AG09319 (cell line): ENCODE results near the gene SPIN4.

Source experiments
- DNase-seq: peaks from one replicate; pipeline ENCODE4 v3.0.0-alpha.2; 2010; ENCODE audit warnings: low read depth; ENCODE audit errors: extremely low read depth
- TF ChIP-seq, protein P1 (sequence below): IDR thresholded peaks from 2 replicates; pipeline ENCODE4 v1.5.1; 2011; ENCODE audit warnings: low read depth, mild to moderate bottlenecking, inconsistent platforms, low read length, moderate library complexity

Gene SPIN4

DNA sequence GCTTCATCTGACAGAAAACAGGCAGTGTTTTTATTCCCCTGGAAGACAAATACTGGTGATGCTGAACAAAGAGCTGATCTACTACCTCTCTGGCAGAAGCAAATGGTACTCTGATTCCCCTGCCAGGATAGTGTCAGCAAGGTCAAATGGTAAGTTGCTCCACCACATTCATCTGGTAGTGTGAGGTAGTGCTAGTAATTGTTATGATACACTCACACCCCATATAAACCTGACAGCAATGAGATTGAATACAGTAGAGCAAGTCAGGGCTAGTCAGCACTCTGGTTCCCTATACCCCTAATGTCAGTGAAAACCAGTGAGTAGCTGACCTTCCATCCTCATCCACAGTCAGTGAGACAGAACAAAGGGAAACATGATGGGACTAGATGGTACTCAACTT lies 3.4 kb upstream of the SPIN4 start:
- DNase-seq: no peak

DNA sequence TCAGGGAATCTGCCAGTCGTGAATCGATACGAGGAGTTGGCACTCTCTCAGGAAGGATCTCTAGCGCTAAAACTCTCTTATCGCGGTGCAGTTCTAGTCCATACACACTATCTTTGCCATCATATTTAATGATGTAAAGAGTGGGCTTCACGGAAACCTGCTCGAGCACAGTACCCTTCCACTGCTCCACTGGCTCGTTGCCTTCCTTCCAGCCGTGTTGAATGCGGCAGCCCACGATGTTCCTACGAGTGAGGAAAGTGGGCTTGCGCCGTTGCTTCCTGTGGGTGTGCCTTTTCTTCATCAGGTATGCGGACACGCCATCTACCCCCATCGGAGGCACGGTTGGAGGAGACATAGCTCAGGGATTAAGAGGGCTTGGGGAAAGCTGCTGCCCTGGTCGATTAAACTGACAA lies 661 bp downstream of the SPIN4 start:
- TF ChIP-seq, protein P1, sequence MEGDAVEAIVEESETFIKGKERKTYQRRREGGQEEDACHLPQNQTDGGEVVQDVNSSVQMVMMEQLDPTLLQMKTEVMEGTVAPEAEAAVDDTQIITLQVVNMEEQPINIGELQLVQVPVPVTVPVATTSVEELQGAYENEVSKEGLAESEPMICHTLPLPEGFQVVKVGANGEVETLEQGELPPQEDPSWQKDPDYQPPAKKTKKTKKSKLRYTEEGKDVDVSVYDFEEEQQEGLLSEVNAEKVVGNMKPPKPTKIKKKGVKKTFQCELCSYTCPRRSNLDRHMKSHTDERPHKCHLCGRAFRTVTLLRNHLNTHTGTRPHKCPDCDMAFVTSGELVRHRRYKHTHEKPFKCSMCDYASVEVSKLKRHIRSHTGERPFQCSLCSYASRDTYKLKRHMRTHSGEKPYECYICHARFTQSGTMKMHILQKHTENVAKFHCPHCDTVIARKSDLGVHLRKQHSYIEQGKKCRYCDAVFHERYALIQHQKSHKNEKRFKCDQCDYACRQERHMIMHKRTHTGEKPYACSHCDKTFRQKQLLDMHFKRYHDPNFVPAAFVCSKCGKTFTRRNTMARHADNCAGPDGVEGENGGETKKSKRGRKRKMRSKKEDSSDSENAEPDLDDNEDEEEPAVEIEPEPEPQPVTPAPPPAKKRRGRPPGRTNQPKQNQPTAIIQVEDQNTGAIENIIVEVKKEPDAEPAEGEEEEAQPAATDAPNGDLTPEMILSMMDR: no peak
- no peak for DNase-seq

More for the DNA sequence above, 3.4 kb upstream of the SPIN4 start:
- TF ChIP-seq, protein P1: no peak

DNA sequence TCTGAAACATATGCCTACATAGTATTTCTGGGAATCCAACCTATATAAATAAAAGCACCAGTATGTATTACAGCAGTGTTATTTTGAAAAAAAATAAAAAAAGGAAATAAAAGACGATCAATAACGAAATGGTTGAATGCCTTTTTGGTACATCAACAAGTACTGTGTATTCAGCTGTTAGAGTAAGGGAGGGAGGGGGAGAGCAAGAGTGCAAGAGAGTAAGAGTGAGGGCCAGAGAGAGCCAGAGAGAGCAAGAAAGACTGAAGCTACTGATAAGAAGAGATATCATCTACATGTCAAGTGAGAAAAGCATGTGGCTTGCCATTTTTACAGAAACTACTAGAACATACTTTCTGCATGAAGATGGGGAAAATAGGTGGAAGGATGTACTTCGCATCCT lies 1.8 kb downstream of the SPIN4 start:
- TF ChIP-seq, protein P1: no peak
- DNase-seq: no peak

DNA sequence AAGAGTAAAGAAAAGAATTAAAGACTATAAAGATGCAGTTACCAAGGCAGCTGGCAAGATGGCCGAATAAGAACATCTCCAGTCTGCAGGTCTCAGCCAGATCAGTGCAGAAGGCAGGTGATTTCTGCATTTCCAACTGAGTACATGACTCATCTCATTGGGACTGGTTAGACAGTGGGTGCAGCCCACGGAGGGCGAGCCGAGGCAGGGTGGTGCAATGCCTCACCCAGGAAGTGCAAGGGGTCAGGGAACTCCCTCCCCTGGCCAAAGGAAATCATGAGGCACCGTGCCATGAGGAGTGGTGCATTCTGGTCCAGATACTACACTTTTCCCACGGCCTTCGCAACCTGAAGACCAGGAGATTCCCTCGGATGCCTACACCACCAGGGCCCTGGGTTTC lies 20.5 kb downstream of the SPIN4 start:
- DNase-seq: no peak
- TF ChIP-seq, protein P1: no peak

DNA sequence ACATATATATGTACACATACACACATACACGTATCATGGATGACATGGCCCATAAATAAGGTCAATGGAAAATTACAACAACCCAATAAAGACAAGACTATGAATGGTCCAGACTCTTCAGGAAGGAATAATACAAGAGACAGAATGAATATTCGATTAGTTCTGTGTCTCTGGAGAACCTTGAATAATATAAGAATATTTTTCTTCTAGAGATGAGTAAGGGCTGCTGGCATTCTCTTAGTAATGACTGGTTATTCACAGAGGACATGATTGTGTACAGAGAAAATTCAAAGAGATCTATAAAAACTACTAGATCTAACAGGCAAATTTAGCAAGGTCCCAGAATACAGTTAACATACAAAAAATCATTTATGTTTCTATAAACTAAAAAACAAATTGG lies 23.3 kb downstream of the SPIN4 start:
- DNase-seq: no peak
- TF ChIP-seq, protein P1: no peak

DNA sequence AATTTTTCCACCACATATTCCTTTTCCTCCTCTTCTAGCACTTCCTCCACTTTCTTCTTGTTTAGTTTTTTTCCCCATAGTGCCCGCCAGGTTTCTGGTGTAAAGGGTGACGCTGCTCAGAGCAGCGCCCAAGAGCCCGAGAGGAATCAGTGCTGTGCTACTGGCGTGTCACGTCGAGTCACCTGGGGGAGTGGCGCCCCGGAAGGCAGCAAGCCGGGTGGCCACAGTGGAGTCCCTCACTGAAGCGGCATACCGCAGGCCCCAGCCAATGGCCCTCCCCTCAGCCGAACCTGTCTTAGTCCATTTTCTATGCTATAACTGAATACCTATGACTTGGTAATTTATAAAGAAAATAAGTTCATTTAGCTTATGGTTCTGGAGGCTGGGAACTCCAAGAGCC lies 51.5 kb downstream of the SPIN4 start:
- TF ChIP-seq, protein P1: no peak
- DNase-seq: no peak
